T-cell (primary cell): ENCODE measurements around the gene INPP5A. TPM values are rescaled to one million over a fixed set of nuclear protein-coding genes. Genes with fewer than 3 reads are reported as not detected.

Experiments used
- ATAC-seq, 4 experiments: fragments of 200-7000 bp in 3 of 4; fragments of 150-1000 bp in 1 of 4; cut with Tn5 transposase; replicated peaks in 1 of 4; 1 replicate in 3 of 4; 2 replicates in 1 of 4; pipeline ENCODE4 v1.10.0; 2021; ENCODE audit warnings: moderate library complexity in 3 of 4, mild to moderate bottlenecking in 2 of 4, moderate number of reproducible peaks in 1 of 4
- CTCF ChIA-PET, 2 donors: fragments of 300-600 bp; sonication (Branson Sonifier 250); formaldehyde crosslinking; loops; one replicate each; lab custom pipeline; 2022; ENCODE audit warnings: antibody characterized with exemption in 2 of 2; lab: Charles Lee
- POLR2A ChIA-PET, 2 donors: fragments of 300-600 bp; sonication (Branson Sonifier 250); formaldehyde crosslinking; loops; one replicate each; lab custom pipeline; 2022; ENCODE audit warnings: antibody characterized with exemption in 2 of 2; lab: Charles Lee
- DNase-seq, 35 experiments: peaks; one replicate each; pipeline versions ENCODE4 v3.0.0 to v3.0.0-alpha.2; 2013 to 2023
- H3K27ac ChIP-seq: one replicate; pipeline ENCODE4 v1.5.1; 2013; ENCODE audit warnings: low read length
- H3K27me3 ChIP-seq, 2 experiments: replicated peaks in 1 of 2; 1 replicate in 1 of 2; 2 replicates in 1 of 2; pipeline versions ENCODE4 v1.6.1 to v1.7.0; 2013; ENCODE audit warnings: low read length in 1 of 2, mixed read lengths in 1 of 2; ENCODE audit not compliant: control insufficient read depth in 2 of 2, insufficient read depth in 2 of 2; ENCODE audit errors: extremely low read depth in 1 of 2
- H3K36me3 ChIP-seq, 2 donors: 1 replicate in 1 of 2; 2 replicates in 1 of 2; pipeline versions ENCODE4 v1.6.1 to v1.7.0; 2013; ENCODE audit warnings: low read length in 1 of 2; ENCODE audit not compliant: control insufficient read depth in 2 of 2, insufficient read depth in 1 of 2; ENCODE audit errors: extremely low read depth in 1 of 2
- H3K4me1 ChIP-seq, 2 experiments: 1 replicate in 1 of 2; 2 replicates in 1 of 2; pipeline versions ENCODE4 v1.6.1 to v1.7.0; 2013; ENCODE audit warnings: low read length in 2 of 2, mixed read lengths in 1 of 2; ENCODE audit not compliant: insufficient read depth in 2 of 2, control insufficient read depth in 1 of 2; ENCODE audit errors: extremely low read depth in 1 of 2
- H3K4me3 ChIP-seq, 2 donors: 1 replicate in 1 of 2; 2 replicates in 1 of 2; pipeline versions ENCODE4 v1.5.1 to v1.7.0; 2013; ENCODE audit warnings: mild to moderate bottlenecking in 2 of 2, low read length in 1 of 2, moderate library complexity in 1 of 2; ENCODE audit not compliant: control insufficient read depth in 1 of 2; ENCODE audit errors: extremely low read depth in 1 of 2
- H3K9me3 ChIP-seq: 2 replicates; pipeline ENCODE4 v1.7.0; 2013
- H3K27ac Mint-ChIP-seq, 2 donors: one replicate each; pipeline ENCODE4 v1.8.0; 2020 to 2021; ENCODE audit warnings: mild to moderate bottlenecking in 2 of 2, mixed read lengths in 2 of 2
- H3K27me3 Mint-ChIP-seq, 2 donors: one replicate each; pipeline ENCODE4 v1.8.0; 2021 to 2022; ENCODE audit warnings: mixed read lengths in 2 of 2
- H3K36me3 Mint-ChIP-seq: one replicate; pipeline ENCODE4 v1.8.0; 2021; ENCODE audit warnings: mixed read lengths
- H3K4me1 Mint-ChIP-seq, 3 donors: one replicate each; pipeline ENCODE4 v1.8.0; 2020 to 2022; ENCODE audit warnings: mixed read lengths in 3 of 3, mild to moderate bottlenecking in 1 of 3
- H3K4me3 Mint-ChIP-seq, 3 donors: one replicate each; pipeline ENCODE4 v1.8.0; 2020 to 2022; ENCODE audit warnings: mild to moderate bottlenecking in 3 of 3, mixed read lengths in 3 of 3, moderate library complexity in 3 of 3
- H3K9me3 Mint-ChIP-seq, 3 donors: one replicate each; pipeline ENCODE4 v1.8.0; 2020 to 2022; ENCODE audit warnings: mixed read lengths in 3 of 3
- WGBS: methylation state at CpG from one replicate; pipeline ENCODE4 v1.1.5; 2013; ENCODE audit warnings: missing lambda C conversion rate; ENCODE audit not compliant: insufficient coverage; 5-methylcytosine and 5-hydroxymethylcytosine counted together
- total RNA-seq, 35 experiments: library from RNA in 6 of 35; stranded (reverse) in 6 of 35; fragments of 120-200 nt in 1 of 35; gene quantifications; one replicate each; pipeline versions ENCODE4 v1.2.1 to v1.2.4 and lab custom pipeline; 2013 to 2026

The INPP5A gene
- total RNA-seq, 5 donors from 2014 or later (not counting 1 experiment from before 2014, with no cell fraction given), result 20.9 to 23.1 (median 22.9) TPM

GRCh38 chr10:132627666-132628531 is 90.3 kb downstream of the INPP5A start:
- Mint-ChIP-seq H3K4me3 (peak overlapping the region in 1 of 3 donors; percentile 63), H3K4me1 (peaks cover 39 to 51% (median 47%) of the 10 kb centered on the region in 3 donors), H3K36me3 (no peaks in the 10 kb centered on the region), H3K9me3 (no peaks in the 10 kb centered on the region), H3K27ac (no peak overlapping the region), H3K27me3 (no peaks in the 10 kb centered on the region)
- H3K27me3 ChIP-seq, result no peaks in the 10 kb centered on the region
- no peak overlapping the region for H3K27ac ChIP-seq
- CTCF ChIA-PET, result no interaction called here
- H3K4me3 ChIP-seq, result no peak overlapping the region
- ATAC-seq (peak in 3 of 4 experiments; percentile 16 to 60 (median 52)), DNase-seq (no peak)
- POLR2A ChIA-PET, result interaction anchor here in 1 of 2 donors (0.5 kb wide), 1 partner anchor 8 kb away, joined by 3 read pairs; no protein-coding TSS in a partner anchor
- H3K9me3 ChIP-seq, result no peaks in the 10 kb centered on the region
- 93% methylated on average over 17 of the region's 32 CpGs for WGBS
- no peaks in the 10 kb centered on the region for H3K36me3 ChIP-seq
- H3K4me1 ChIP-seq, result peaks cover 6 to 9% of the 10 kb centered on the region in 2 experiments

GRCh38 chr10:132628966-132629900 is 91.6 kb downstream of the INPP5A start:
- H3K36me3 ChIP-seq, result no peaks in the 10 kb centered on the region
- Mint-ChIP-seq H3K4me3 (no peak overlapping the region), H3K27me3 (no peaks in the 10 kb centered on the region), H3K9me3 (no peaks in the 10 kb centered on the region), H3K36me3 (no peaks in the 10 kb centered on the region), H3K4me1 (peaks cover 52 to 60% (median 58%) of the 10 kb centered on the region in 3 donors), H3K27ac (peak overlapping the region in 1 of 2 donors; percentile 4)
- no peaks in the 10 kb centered on the region for H3K9me3 ChIP-seq
- no peak overlapping the region for H3K4me3 ChIP-seq
- POLR2A ChIA-PET, result no interaction called here
- no peak overlapping the region for H3K27ac ChIP-seq
- DNase-seq, result no peak
- H3K4me1 ChIP-seq, result peaks cover 6 to 9% of the 10 kb centered on the region in 2 experiments
- WGBS, result 81% methylated on average over 12 of the region's 21 CpGs
- CTCF ChIA-PET, result no interaction called here
- no peak for ATAC-seq
- no peaks in the 10 kb centered on the region for H3K27me3 ChIP-seq

- H3K27ac Mint-ChIP-seq, result no peak overlapping the region
Measured at GRCh38 chr10:132630156-132630555, 92.6 kb downstream of the INPP5A start.

GRCh38 chr10:132630666-132631337 is 93.2 kb downstream of the INPP5A start:
- no peak overlapping the region for H3K4me3 ChIP-seq
- H3K4me1 Mint-ChIP-seq, result peaks cover 56 to 60% (median 60%) of the 10 kb centered on the region in 3 donors
- no peak overlapping the region for H3K27ac Mint-ChIP-seq
- H3K27me3 ChIP-seq, result no peaks in the 10 kb centered on the region
- no peaks in the 10 kb centered on the region for H3K36me3 Mint-ChIP-seq
- no peak for ATAC-seq
- ChIA-PET CTCF (no interaction called here), POLR2A (no interaction called here)
- H3K9me3 ChIP-seq, result no peaks in the 10 kb centered on the region
- WGBS, result 86% methylated on average over 11 of the region's 24 CpGs
- H3K4me1 ChIP-seq, result peaks cover 6 to 9% of the 10 kb centered on the region in 2 experiments
- H3K9me3 Mint-ChIP-seq, result no peaks in the 10 kb centered on the region
- H3K4me3 Mint-ChIP-seq, result no peak overlapping the region
- peak in 2 of 35 experiments; percentile 17 to 19 for DNase-seq
- no peaks in the 10 kb centered on the region for H3K36me3 ChIP-seq
- no peak overlapping the region for H3K27ac ChIP-seq
- H3K27me3 Mint-ChIP-seq, result no peaks in the 10 kb centered on the region

More at GRCh38 chr10:132630156-132630555, 92.6 kb downstream of the INPP5A start:
- Histone ChIP-seq H3K36me3 (no peaks in the 10 kb centered on the region), H3K27me3 (no peaks in the 10 kb centered on the region), H3K9me3 (no peaks in the 10 kb centered on the region), H3K4me1 (peaks cover 6 to 9% of the 10 kb centered on the region in 2 experiments), H3K27ac (no peak overlapping the region), H3K4me3 (no peak overlapping the region)
- peaks cover 58 to 65% (median 64%) of the 10 kb centered on the region in 3 donors for H3K4me1 Mint-ChIP-seq
- CTCF ChIA-PET, result no interaction called here
- POLR2A ChIA-PET, result no interaction called here
- ATAC-seq (no peak), DNase-seq (no peak)
- H3K36me3 Mint-ChIP-seq, result no peaks in the 10 kb centered on the region
- no peaks in the 10 kb centered on the region for H3K9me3 Mint-ChIP-seq
- H3K27me3 Mint-ChIP-seq, result no peaks in the 10 kb centered on the region
- WGBS, result 84% methylated on average over 5 of the region's 5 CpGs
- no peak overlapping the region for H3K4me3 Mint-ChIP-seq

- no peak overlapping the region for H3K4me3 Mint-ChIP-seq
- H3K4me1 ChIP-seq, result peaks cover 6 to 9% of the 10 kb centered on the region in 2 experiments
- H3K36me3 Mint-ChIP-seq, result no peaks in the 10 kb centered on the region
- ATAC-seq (no peak), DNase-seq (no peak)
- H3K27ac Mint-ChIP-seq, result no peak overlapping the region
- peaks cover 51 to 56% (median 55%) of the 10 kb centered on the region in 3 donors for H3K4me1 Mint-ChIP-seq
- H3K9me3 Mint-ChIP-seq, result no peaks in the 10 kb centered on the region
- no peaks in the 10 kb centered on the region for H3K27me3 ChIP-seq
- H3K27me3 Mint-ChIP-seq, result no peaks in the 10 kb centered on the region
- POLR2A ChIA-PET, result no interaction called here
- no peak overlapping the region for H3K27ac ChIP-seq
- WGBS, result 96% methylated on average over 16 of the region's 18 CpGs
- no peaks in the 10 kb centered on the region for H3K36me3 ChIP-seq
- no peak overlapping the region for H3K4me3 ChIP-seq
- no peaks in the 10 kb centered on the region for H3K9me3 ChIP-seq
- CTCF ChIA-PET, result no interaction called here
Measured at GRCh38 chr10:132631338-132631735, 93.8 kb downstream of the INPP5A start.
